NCI-H226 (cell line): ENCODE measurements around the gene PRDM16.
"Not testable (repeated sequence)": the region's sequence is repeated elsewhere in the genome, so short reads cannot be mapped to it uniquely, and the experiment has no call there.

Experiments
- DNase-seq: peaks from one replicate; pipeline ENCODE4 v3.0.0-alpha.2; 2015

The PRDM16 gene

GRCh38 chr1:3084726-3085125 lies 15.7 kb downstream of the PRDM16 start:
- no peak for DNase-seq

GRCh38 chr1:3085721-3086120 lies 16.7 kb downstream of the PRDM16 start:
- no peak for DNase-seq

- DNase-seq = no peak
These were observed 17.4 kb downstream of the PRDM16 start for GRCh38 chr1:3086272-3086974.

GRCh38 chr1:3087049-3087448 lies 18.0 kb downstream of the PRDM16 start:
- DNase-seq = no peak

- not testable (repeated sequence) for DNase-seq
These were observed 19.1 kb downstream of the PRDM16 start for GRCh38 chr1:3087946-3088668.

- no peak for DNase-seq
These were observed 20.5 kb downstream of the PRDM16 start for GRCh38 chr1:3089490-3089889.

GRCh38 chr1:3091334-3091733 lies 22.3 kb downstream of the PRDM16 start:
- DNase-seq = no peak

- DNase-seq = no peak
These were observed 23.5 kb downstream of the PRDM16 start for GRCh38 chr1:3092530-3092929.

- no peak for DNase-seq
These were observed 25.1 kb downstream of the PRDM16 start for GRCh38 chr1:3093898-3094626.

- DNase-seq = no peak
These were observed 26.1 kb downstream of the PRDM16 start for GRCh38 chr1:3094863-3095780.

- no peak for DNase-seq
These were observed 27.3 kb downstream of the PRDM16 start for GRCh38 chr1:3096345-3096744.

GRCh38 chr1:3097231-3097630 lies 28.2 kb downstream of the PRDM16 start:
- DNase-seq = no peak

- no peak for DNase-seq
These were observed 28.9 kb downstream of the PRDM16 start for GRCh38 chr1:3097861-3098260.

GRCh38 chr1:3099861-3100260 lies 30.9 kb downstream of the PRDM16 start:
- DNase-seq = no peak

GRCh38 chr1:3101124-3101939 lies 32.3 kb downstream of the PRDM16 start:
- no peak for DNase-seq

GRCh38 chr1:3102641-3103040 lies 33.6 kb downstream of the PRDM16 start:
- no peak for DNase-seq

GRCh38 chr1:3103967-3104677 lies 35.1 kb downstream of the PRDM16 start:
- DNase-seq = no peak

GRCh38 chr1:3105167-3105863 lies 36.3 kb downstream of the PRDM16 start:
- DNase-seq = no peak

- DNase-seq = no peak
These were observed 37.2 kb downstream of the PRDM16 start for GRCh38 chr1:3106216-3106615.

- no peak for DNase-seq
These were observed 38.2 kb downstream of the PRDM16 start for GRCh38 chr1:3107201-3107600.

- no peak for DNase-seq
These were observed 40.4 kb downstream of the PRDM16 start for GRCh38 chr1:3109355-3109754.
